ENCODE results near the gene PRKCE. TPM values are rescaled to one million over a fixed set of nuclear protein-coding genes. Genes with fewer than 3 reads are reported as not detected.

The PRKCE gene
- total RNA-seq, 2 experiments from 2014 or later, result 24.9 to 26.2 TPM

GRCh38 chr2:46188041-46188716 is 536.7 kb downstream of the PRKCE start:
- Histone ChIP-seq H3K4me1 (ENCODE audit: insufficient read depth, low read length) (peaks cover 4% of the 10 kb centered on the region), H3K27me3 (ENCODE audit: control insufficient read depth in 1 of 2, insufficient read depth in 2 of 2, low read length in 2 of 2) (no peaks in the 10 kb centered on the region), H3K36me3 (ENCODE audit: insufficient read depth, low read length) (no peaks in the 10 kb centered on the region), H3K4me3 (ENCODE audit: low read length) (no peak overlapping the region), H3K9me3 (ENCODE audit: control insufficient read depth in 1 of 2, insufficient read depth in 1 of 2, low read length in 2 of 2) (no peaks in the 10 kb centered on the region), H3K27ac (ENCODE audit: low read depth in 1 of 2, low read length in 2 of 2) (no peak overlapping the region)
- Mint-ChIP-seq H3K9me3 (no peaks in the 10 kb centered on the region), H3K27me3 (no peaks in the 10 kb centered on the region), H3K4me1 (ENCODE audit: low read depth) (peaks cover 14% of the 10 kb centered on the region), H3K27ac (peak overlapping the region; percentile 55), H3K4me3 (no peak overlapping the region), H3K36me3 (ENCODE audit: low read depth) (no peaks in the 10 kb centered on the region)
- intact Hi-C loops (cut with DNase I, micrococcal nuclease), result no loop called here
- ChIA-PET CTCF (no interaction called here), POLR2A (no interaction called here)
- DNase-seq, result no peak
- TF ChIP-seq, protein P1, sequence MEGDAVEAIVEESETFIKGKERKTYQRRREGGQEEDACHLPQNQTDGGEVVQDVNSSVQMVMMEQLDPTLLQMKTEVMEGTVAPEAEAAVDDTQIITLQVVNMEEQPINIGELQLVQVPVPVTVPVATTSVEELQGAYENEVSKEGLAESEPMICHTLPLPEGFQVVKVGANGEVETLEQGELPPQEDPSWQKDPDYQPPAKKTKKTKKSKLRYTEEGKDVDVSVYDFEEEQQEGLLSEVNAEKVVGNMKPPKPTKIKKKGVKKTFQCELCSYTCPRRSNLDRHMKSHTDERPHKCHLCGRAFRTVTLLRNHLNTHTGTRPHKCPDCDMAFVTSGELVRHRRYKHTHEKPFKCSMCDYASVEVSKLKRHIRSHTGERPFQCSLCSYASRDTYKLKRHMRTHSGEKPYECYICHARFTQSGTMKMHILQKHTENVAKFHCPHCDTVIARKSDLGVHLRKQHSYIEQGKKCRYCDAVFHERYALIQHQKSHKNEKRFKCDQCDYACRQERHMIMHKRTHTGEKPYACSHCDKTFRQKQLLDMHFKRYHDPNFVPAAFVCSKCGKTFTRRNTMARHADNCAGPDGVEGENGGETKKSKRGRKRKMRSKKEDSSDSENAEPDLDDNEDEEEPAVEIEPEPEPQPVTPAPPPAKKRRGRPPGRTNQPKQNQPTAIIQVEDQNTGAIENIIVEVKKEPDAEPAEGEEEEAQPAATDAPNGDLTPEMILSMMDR (IDR thresholded peaks at IDR 0.05), result no peak
- no peak for ATAC-seq (ENCODE audit: poor library complexity)

DNA sequence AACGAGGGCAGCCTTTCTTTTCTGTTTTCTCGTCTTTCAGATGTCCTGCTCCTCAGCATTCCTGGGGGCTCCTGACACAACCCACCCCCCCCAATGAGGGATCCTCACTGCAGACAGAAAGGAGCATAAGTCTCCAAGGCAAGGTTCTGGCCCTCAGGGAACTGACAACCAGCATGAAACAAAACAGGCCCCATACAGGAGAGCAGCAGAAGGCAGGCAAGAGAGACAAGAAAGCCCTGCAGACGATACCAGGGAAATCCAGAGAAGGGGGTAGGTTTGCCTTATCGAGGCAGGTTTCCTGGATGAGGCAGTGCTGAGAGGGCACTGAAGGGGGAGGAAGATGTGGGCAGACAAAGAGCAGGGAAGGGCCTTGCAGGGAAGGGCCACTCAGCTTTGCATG is 541.9 kb downstream of the PRKCE start:
- Histone ChIP-seq H3K27me3 (ENCODE audit: control insufficient read depth in 1 of 2, insufficient read depth in 2 of 2, low read length in 2 of 2) (no peaks in the 10 kb centered on the region), H3K36me3 (ENCODE audit: insufficient read depth, low read length) (no peaks in the 10 kb centered on the region), H3K27ac (ENCODE audit: low read depth in 1 of 2, low read length in 2 of 2) (no peak overlapping the region), H3K4me1 (ENCODE audit: insufficient read depth, low read length) (no peaks in the 10 kb centered on the region), H3K4me3 (ENCODE audit: low read length) (no peak overlapping the region), H3K9me3 (ENCODE audit: control insufficient read depth in 1 of 2, insufficient read depth in 1 of 2, low read length in 2 of 2) (peaks cover 0 to 3% of the 10 kb centered on the region in 2 experiments)
- DNase-seq (no peak), ATAC-seq (ENCODE audit: poor library complexity) (no peak)
- ChIA-PET CTCF (no interaction called here), POLR2A (no interaction called here)
- H3K27ac Mint-ChIP-seq, result no peak overlapping the region
- TF ChIP-seq, protein P1 (IDR thresholded peaks at IDR 0.05), result no peak
- H3K36me3 Mint-ChIP-seq (ENCODE audit: low read depth), result no peaks in the 10 kb centered on the region
- H3K4me1 Mint-ChIP-seq (ENCODE audit: low read depth), result no peaks in the 10 kb centered on the region
- no peak overlapping the region for H3K4me3 Mint-ChIP-seq
- no peaks in the 10 kb centered on the region for H3K9me3 Mint-ChIP-seq
- intact Hi-C loops (cut with DNase I, micrococcal nuclease), result no loop called here
- no peaks in the 10 kb centered on the region for H3K27me3 Mint-ChIP-seq

DNA sequence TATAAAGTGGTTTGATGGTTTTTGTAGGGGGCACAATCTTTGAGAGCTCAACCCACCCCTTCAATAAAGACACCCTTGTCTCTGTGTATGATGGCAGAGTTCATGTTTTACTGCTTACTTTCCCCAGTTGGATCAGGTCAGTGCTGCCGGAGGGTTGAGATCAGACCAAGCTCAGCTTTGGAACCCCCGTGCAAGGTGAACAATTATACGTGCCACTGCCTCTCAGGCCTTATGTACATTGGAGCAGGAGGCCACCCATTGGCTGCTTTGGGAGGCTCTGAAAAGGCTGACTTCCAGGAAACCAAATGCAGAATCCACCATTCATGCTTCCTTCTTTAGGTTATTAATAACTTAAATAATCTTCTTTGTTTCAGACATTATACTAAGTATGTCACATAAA is 542.4 kb downstream of the PRKCE start:
- CTCF ChIA-PET, result no interaction called here
- Histone ChIP-seq H3K27ac (ENCODE audit: low read depth in 1 of 2, low read length in 2 of 2) (no peak overlapping the region), H3K27me3 (ENCODE audit: control insufficient read depth in 1 of 2, insufficient read depth in 2 of 2, low read length in 2 of 2) (no peaks in the 10 kb centered on the region), H3K4me1 (ENCODE audit: insufficient read depth, low read length) (no peaks in the 10 kb centered on the region), H3K36me3 (ENCODE audit: insufficient read depth, low read length) (no peaks in the 10 kb centered on the region), H3K4me3 (ENCODE audit: low read length) (no peak overlapping the region), H3K9me3 (ENCODE audit: control insufficient read depth in 1 of 2, insufficient read depth in 1 of 2, low read length in 2 of 2) (peaks cover 0 to 3% of the 10 kb centered on the region in 2 experiments)
- intact Hi-C loops (cut with DNase I, micrococcal nuclease), result no loop called here
- H3K4me3 Mint-ChIP-seq, result no peak overlapping the region
- POLR2A ChIA-PET, result no interaction called here
- no peak for DNase-seq
- H3K27ac Mint-ChIP-seq, result no peak overlapping the region
- TF ChIP-seq, protein P1 (IDR thresholded peaks at IDR 0.05), result no peak
- no peaks in the 10 kb centered on the region for H3K36me3 Mint-ChIP-seq (ENCODE audit: low read depth)
- no peak for ATAC-seq (ENCODE audit: poor library complexity)
- no peaks in the 10 kb centered on the region for H3K9me3 Mint-ChIP-seq
- no peaks in the 10 kb centered on the region for H3K4me1 Mint-ChIP-seq (ENCODE audit: low read depth)
- no peaks in the 10 kb centered on the region for H3K27me3 Mint-ChIP-seq
